A549 (cell line): ENCODE results near the gene AHNAK2.
"Not testable (repeated sequence)": the region's sequence is repeated elsewhere in the genome, so short reads cannot be mapped to it uniquely, and the experiment has no call there.

ENCODE experiments used
- CHD4 ChIP-seq: fragments of 200-600 bp; sonication (generic); IDR thresholded peaks from 2 replicates; pipeline ENCODE4 v1.6.1; 2016; ENCODE audit warnings: antibody characterized with exemption, mild to moderate bottlenecking, borderline replicate concordance
- EP300 ChIP-seq, 2 experiments: fragments of >200 bp; sonication (Bioruptor Twin); formaldehyde crosslinking; IDR thresholded peaks; 2 replicates in 1 of 2; 3 replicates in 1 of 2; pipeline ENCODE4 v1.6.1; 2016 to 2017
- GATA3 ChIP-seq: IDR thresholded peaks from 2 replicates; pipeline ENCODE4 v1.6.1; 2012; ENCODE audit warnings: borderline replicate concordance
- JUN ChIP-seq, 2 experiments: fragments of >200 bp; sonication (Bioruptor Twin); formaldehyde crosslinking; IDR thresholded peaks; 2 replicates in 1 of 2; 3 replicates in 1 of 2; pipeline ENCODE4 v1.6.1; 2016 to 2017
- JUNB ChIP-seq: fragments of >200 bp; sonication (Bioruptor Twin); formaldehyde crosslinking; IDR thresholded peaks from 2 replicates; pipeline ENCODE4 v1.6.1; 2016
- KDM1A ChIP-seq: fragments of 200-600 bp; sonication (generic); IDR thresholded peaks from 2 replicates; pipeline ENCODE4 v1.6.1; 2016; ENCODE audit warnings: low read depth, mild to moderate bottlenecking
- MAZ ChIP-seq: fragments of 150-350 bp; IDR thresholded peaks from 2 replicates; pipeline ENCODE4 v1.6.1; 2014; ENCODE audit warnings: antibody characterized with exemption, low read depth, low read length, borderline replicate concordance
- MYC ChIP-seq: IDR thresholded peaks from 2 replicates; pipeline ENCODE4 v1.6.1; 2012; ENCODE audit warnings: mild to moderate bottlenecking, inconsistent platforms, low read length, improper control_type of control experiment, borderline replicate concordance
- NPAS2 ChIP-seq: fragments of 250-450 bp; sonication (Bioruptor Pico); IDR thresholded peaks from 2 replicates; pipeline ENCODE4 v1.8.0; 2022; ENCODE audit warnings: mild to moderate bottlenecking, moderate library complexity, borderline replicate concordance
- POLR2A ChIP-seq: IDR thresholded peaks from 2 replicates; pipeline ENCODE4 v1.6.1; 2012; ENCODE audit warnings: mild to moderate bottlenecking, low read length
- RAD21 ChIP-seq, 2 experiments: fragments of >200 bp in 1 of 2; sonication (Bioruptor Twin) in 1 of 2; formaldehyde crosslinking in 1 of 2; IDR thresholded peaks in 1 of 2; conservative IDR thresholded peaks in 1 of 2; 2 replicates in 1 of 2; 3 replicates in 1 of 2; pipeline ENCODE4 v1.6.1; 2012 to 2018; ENCODE audit warnings: inconsistent platforms in 1 of 2
- REST ChIP-seq: fragments of 200-600 bp; sonication (generic); IDR thresholded peaks from 2 replicates; pipeline ENCODE4 v1.6.1; 2016; ENCODE audit warnings: antibody characterized with exemption, mild to moderate bottlenecking, moderate library complexity
- SMC3 ChIP-seq: fragments of >200 bp; sonication (Bioruptor Twin); formaldehyde crosslinking; IDR thresholded peaks from 3 replicates; pipeline ENCODE4 v1.6.1; 2018; ENCODE audit warnings: inconsistent platforms
- TF ChIP-seq, protein P1 (sequence below): fragments of >200 bp; sonication (Bioruptor Twin); formaldehyde crosslinking; IDR thresholded peaks from 3 replicates; pipeline ENCODE4 v1.5.1; 2016

DNA sequence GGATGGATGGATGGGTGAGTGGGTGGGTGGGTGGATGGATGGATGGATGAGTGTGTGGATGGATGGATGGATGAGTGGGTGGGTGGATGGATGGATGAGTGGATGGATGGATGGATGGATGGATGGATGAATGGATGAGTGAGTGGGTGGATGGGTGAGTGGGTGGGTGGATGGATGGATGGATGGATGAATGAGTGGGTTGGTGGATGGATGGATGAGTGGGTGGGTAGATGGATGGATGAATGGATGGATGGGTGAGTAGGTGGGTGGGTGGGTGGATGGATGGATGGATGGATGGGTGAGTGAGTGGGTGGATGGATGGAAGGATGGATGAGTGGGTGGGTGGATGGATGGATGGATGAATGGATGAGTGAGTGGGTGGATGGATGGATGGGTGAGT, 87.9 kb downstream of the AHNAK2 start:
- not testable (repeated sequence) for TF ChIP-seq POLR2A; MAZ; SMC3; RAD21 (conservative IDR thresholded peaks at IDR 0.05 in 1 of 2, IDR thresholded peaks at IDR 0.05 in 1 of 2); MYC; EP300 (IDR thresholded peaks at IDR 0.05); REST; NPAS2 (CRISPR knock-in tag); CHD4; JUN (IDR thresholded peaks at IDR 0.05); GATA3; JUNB; KDM1A
- TF ChIP-seq, protein P1, sequence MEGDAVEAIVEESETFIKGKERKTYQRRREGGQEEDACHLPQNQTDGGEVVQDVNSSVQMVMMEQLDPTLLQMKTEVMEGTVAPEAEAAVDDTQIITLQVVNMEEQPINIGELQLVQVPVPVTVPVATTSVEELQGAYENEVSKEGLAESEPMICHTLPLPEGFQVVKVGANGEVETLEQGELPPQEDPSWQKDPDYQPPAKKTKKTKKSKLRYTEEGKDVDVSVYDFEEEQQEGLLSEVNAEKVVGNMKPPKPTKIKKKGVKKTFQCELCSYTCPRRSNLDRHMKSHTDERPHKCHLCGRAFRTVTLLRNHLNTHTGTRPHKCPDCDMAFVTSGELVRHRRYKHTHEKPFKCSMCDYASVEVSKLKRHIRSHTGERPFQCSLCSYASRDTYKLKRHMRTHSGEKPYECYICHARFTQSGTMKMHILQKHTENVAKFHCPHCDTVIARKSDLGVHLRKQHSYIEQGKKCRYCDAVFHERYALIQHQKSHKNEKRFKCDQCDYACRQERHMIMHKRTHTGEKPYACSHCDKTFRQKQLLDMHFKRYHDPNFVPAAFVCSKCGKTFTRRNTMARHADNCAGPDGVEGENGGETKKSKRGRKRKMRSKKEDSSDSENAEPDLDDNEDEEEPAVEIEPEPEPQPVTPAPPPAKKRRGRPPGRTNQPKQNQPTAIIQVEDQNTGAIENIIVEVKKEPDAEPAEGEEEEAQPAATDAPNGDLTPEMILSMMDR = not testable (repeated sequence)
